ENCODE measurements around the gene BCL2L11. TPM values are rescaled to one million over a fixed set of nuclear protein-coding genes. Genes with fewer than 3 reads are reported as not detected.

Gene BCL2L11
- total RNA-seq, 1 donor from 2014 or later: 32.5 TPM

DNA sequence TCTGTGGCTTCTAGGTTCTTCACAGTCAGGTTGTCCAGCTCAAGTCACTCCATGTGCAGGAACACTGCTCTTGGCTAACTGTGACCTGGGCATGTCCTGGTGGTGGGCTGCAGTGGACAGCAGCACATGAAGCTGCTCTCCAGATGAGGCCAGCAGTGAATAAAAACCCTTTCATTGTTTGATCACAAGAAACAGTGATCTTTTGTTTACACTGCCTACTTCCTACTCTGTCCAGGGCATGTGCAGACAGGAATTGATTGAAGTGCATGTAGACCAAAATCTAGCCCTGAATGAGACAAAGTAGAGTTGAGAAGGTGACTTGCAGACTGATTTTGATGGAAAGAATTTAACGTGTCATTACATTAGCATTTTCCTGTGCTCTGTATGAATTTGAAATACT, 34.9 kb downstream of the BCL2L11 start:
- Mint-ChIP-seq H3K27ac (ENCODE audit: unreplicated experiment) (no peak overlapping the region), H3K9me3 (ENCODE audit: unreplicated experiment) (no peaks in the 10 kb centered on the region), H3K36me3 (ENCODE audit: low read depth, unreplicated experiment) (peaks cover 28% of the 10 kb centered on the region), H3K4me1 (ENCODE audit: unreplicated experiment) (peaks cover 45% of the 10 kb centered on the region), H3K4me3 (ENCODE audit: unreplicated experiment) (no peak overlapping the region), H3K27me3 (ENCODE audit: unreplicated experiment) (peaks cover 2% of the 10 kb centered on the region)
- TF ChIP-seq CTCF (IDR thresholded peaks at IDR 0.05; ENCODE audit: unreplicated experiment): no peak
- DNase-seq (ENCODE audit: low spot score): no peak

- Mint-ChIP-seq H3K36me3 (ENCODE audit: low read depth, unreplicated experiment) (peaks cover 27% of the 10 kb centered on the region), H3K4me1 (ENCODE audit: unreplicated experiment) (peaks cover 50% of the 10 kb centered on the region), H3K27me3 (ENCODE audit: unreplicated experiment) (peaks cover 2% of the 10 kb centered on the region), H3K27ac (ENCODE audit: unreplicated experiment) (no peak overlapping the region), H3K4me3 (ENCODE audit: unreplicated experiment) (no peak overlapping the region), H3K9me3 (ENCODE audit: unreplicated experiment) (no peaks in the 10 kb centered on the region)
- no peak for TF ChIP-seq CTCF (IDR thresholded peaks at IDR 0.05; ENCODE audit: unreplicated experiment)
- DNase-seq (ENCODE audit: low spot score): no peak
These were observed 35.8 kb downstream of the BCL2L11 start for GRCh38 chr2:111156529-111156928.

DNA sequence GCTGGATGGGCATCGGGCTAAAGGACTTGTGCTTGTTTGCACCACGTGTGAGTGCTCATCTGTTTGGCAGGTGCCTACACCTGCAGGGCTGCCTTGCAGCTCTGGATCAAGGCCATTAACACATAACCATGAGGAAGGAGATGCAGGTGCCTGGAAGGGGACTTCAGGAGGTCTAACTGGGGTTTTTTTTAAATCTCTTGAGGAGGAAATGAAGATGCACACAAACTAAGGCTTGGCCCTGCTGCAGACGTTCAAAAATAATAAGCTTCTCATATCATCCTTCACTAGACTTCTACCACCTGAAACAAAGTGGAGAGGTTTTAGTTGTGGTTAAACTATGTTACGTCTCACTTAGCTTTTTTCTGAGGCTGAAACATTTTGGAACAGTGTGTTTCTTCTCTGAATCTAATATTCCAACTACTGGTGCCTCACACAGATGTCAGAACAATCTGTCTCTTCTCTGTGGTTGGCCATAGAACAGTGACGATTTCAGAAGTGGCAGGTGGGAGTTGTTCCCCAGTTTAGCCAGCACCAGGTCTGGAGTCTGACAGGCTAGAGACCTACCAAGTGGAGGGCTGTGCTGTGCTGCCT, 36.5 kb downstream of the BCL2L11 start:
- no peak for DNase-seq (ENCODE audit: low spot score)
- Mint-ChIP-seq H3K4me3 (ENCODE audit: unreplicated experiment) (no peak overlapping the region), H3K4me1 (ENCODE audit: unreplicated experiment) (peaks cover 56% of the 10 kb centered on the region), H3K9me3 (ENCODE audit: unreplicated experiment) (no peaks in the 10 kb centered on the region), H3K36me3 (ENCODE audit: low read depth, unreplicated experiment) (peaks cover 22% of the 10 kb centered on the region), H3K27ac (ENCODE audit: unreplicated experiment) (no peak overlapping the region), H3K27me3 (ENCODE audit: unreplicated experiment) (peaks cover 2% of the 10 kb centered on the region)
- TF ChIP-seq CTCF (IDR thresholded peaks at IDR 0.05; ENCODE audit: unreplicated experiment): no peak

GRCh38 chr2:111157798-111158197, 37.1 kb downstream of the BCL2L11 start:
- Mint-ChIP-seq H3K27me3 (ENCODE audit: unreplicated experiment) (peaks cover 2% of the 10 kb centered on the region), H3K9me3 (ENCODE audit: unreplicated experiment) (no peaks in the 10 kb centered on the region), H3K36me3 (ENCODE audit: low read depth, unreplicated experiment) (peaks cover 22% of the 10 kb centered on the region), H3K4me1 (ENCODE audit: unreplicated experiment) (peaks cover 63% of the 10 kb centered on the region), H3K4me3 (ENCODE audit: unreplicated experiment) (no peak overlapping the region), H3K27ac (ENCODE audit: unreplicated experiment) (no peak overlapping the region)
- TF ChIP-seq CTCF (IDR thresholded peaks at IDR 0.05; ENCODE audit: unreplicated experiment): no peak
- DNase-seq (ENCODE audit: low spot score): no peak

DNA sequence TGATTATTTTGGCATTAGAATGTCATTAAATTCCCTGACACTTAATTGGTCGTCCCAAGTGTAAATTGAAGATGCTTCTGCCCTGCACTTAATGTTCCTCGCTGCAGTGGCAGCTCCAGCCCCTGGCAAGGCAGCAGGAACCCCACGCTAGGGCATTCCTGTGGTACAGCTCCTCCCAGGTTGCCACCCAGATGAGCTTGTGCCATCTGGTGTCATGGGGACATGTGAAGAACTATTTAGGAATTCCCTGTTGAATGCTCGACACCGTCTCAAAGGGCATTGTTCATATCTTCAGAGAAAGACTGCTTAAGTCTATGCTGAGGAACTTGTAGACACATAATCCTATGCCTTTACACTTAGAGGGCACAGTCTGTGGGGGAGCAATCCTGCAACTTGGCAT, 38.9 kb downstream of the BCL2L11 start:
- no peak for DNase-seq (ENCODE audit: low spot score)
- Mint-ChIP-seq H3K9me3 (ENCODE audit: unreplicated experiment) (no peaks in the 10 kb centered on the region), H3K27me3 (ENCODE audit: unreplicated experiment) (peaks cover 2% of the 10 kb centered on the region), H3K4me1 (ENCODE audit: unreplicated experiment) (peaks cover 76% of the 10 kb centered on the region), H3K4me3 (ENCODE audit: unreplicated experiment) (no peak overlapping the region), H3K27ac (ENCODE audit: unreplicated experiment) (no peak overlapping the region), H3K36me3 (ENCODE audit: low read depth, unreplicated experiment) (peaks cover 25% of the 10 kb centered on the region)
- TF ChIP-seq CTCF (IDR thresholded peaks at IDR 0.05; ENCODE audit: unreplicated experiment): no peak
